ENCODE results near the gene CHMP4A.
A peak's percentile ranks its signal among the peaks of the same experiment; 100 is the strongest.

Gene CHMP4A

GRCh38 chr14:24177041-24177825, 36.1 kb downstream of the CHMP4A start:
- DNase-seq, result no peak

- no peak for DNase-seq
Observed at GRCh38 chr14:24176599-24176998, 36.7 kb downstream of the CHMP4A start.

- DNase-seq, result no peak
Observed at GRCh38 chr14:24172871-24173281, 40.4 kb downstream of the CHMP4A start.

GRCh38 chr14:24172261-24172860, 40.9 kb downstream of the CHMP4A start:
- no peak for DNase-seq

GRCh38 chr14:24171422-24172260, 41.6 kb downstream of the CHMP4A start, which contains the start of gene REC8:
Gene REC8, plus strand, starts transcription at chr14:24172080. Its CDS starts 473 bp downstream, at chr14:24172553.
- DNase-seq, result peak; percentile 71

- DNase-seq, result no peak
Observed at GRCh38 chr14:24167469-24168114, 45.7 kb downstream of the CHMP4A start.

GRCh38 chr14:24165785-24166184, 47.5 kb downstream of the CHMP4A start:
- no peak for DNase-seq

GRCh38 chr14:24164518-24164991, 48.7 kb downstream of the CHMP4A start:
- DNase-seq, result no peak

- no peak for DNase-seq
Observed at GRCh38 chr14:24162093-24162492, 51.2 kb downstream of the CHMP4A start.

GRCh38 chr14:24160850-24161804, 52.2 kb downstream of the CHMP4A start, which contains the start of gene IRF9:
Gene IRF9, plus strand, starts transcription at chr14:24161265. Its CDS starts 880 bp downstream, at chr14:24162145.
- peak; percentile 96 for DNase-seq

GRCh38 chr14:24160499-24160849, 52.8 kb downstream of the CHMP4A start:
- no peak for DNase-seq

- no peak for DNase-seq
Observed at GRCh38 chr14:24159777-24160498, 53.4 kb downstream of the CHMP4A start.

Data from fibroblast of skin of scalp (primary cell).